Measurements from ENCODE around the gene ASPA. TPM values are rescaled to one million over a fixed set of nuclear protein-coding genes. Genes with fewer than 3 reads are reported as not detected.
A peak's percentile ranks its signal among the peaks of the same experiment; 100 is the strongest.
"Not testable (repeated sequence)": the region's sequence is repeated elsewhere in the genome, so short reads cannot be mapped to it uniquely, and the experiment has no call there.

ASPA gene
- total and polyA plus RNA-seq, 9 donors = 1.0 to 4.4 (median 3.1) TPM

DNA sequence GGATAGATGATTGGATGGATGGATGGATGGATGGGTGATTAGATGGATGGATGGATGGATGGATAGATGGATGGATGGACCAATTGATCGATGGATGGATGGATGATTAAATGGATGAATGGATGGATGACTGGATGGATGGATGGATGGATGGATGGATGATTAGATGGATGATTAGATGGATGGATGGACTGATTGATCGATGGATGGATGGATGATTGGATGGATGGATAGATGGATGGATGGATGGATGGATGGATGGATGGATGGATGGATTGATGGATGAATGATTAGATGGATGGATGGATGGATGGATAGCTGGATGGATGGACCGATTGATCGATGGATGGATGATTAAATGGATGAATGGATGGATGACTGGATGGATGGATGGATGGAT lies 43.7 kb downstream of the ASPA start:
- H3K27ac ChIP-seq (ENCODE audit: low read length); H3K9me3 ChIP-seq (replicated peaks; ENCODE audit: control insufficient read depth, low read depth, low read length); H3K4me3 ChIP-seq (ENCODE audit: low read length); H3K4me1 ChIP-seq (ENCODE audit: control insufficient read depth, insufficient read depth, low read length); H3K27me3 ChIP-seq (ENCODE audit: control insufficient read depth, insufficient read depth, low read length); DNase-seq; H3K36me3 ChIP-seq (ENCODE audit: control insufficient read depth, insufficient read depth, low read length): not testable (repeated sequence)
- WGBS (ENCODE audit: insufficient coverage) = 97% methylated on average over 4 of the region's 4 CpGs

DNA sequence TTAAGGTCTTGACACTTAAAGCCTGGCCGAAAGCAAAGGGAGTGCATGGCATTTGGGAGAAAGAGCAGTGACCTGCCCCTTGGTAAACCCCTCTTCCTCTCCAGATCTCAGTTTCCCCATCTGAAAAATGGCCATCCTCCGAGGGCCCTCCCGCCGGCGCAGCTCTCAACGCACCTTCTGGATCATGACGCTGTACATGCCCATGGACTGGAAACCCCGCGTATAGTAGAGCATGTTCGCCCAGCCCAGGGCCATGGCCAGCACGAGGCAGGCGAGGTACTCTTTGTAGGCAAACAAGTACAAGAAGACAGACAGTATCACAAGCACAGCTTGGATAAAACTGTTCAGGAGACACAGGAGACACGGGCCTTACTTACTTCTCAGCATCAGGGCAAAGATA lies 48.2 kb downstream of the ASPA start:
- no peak for DNase-seq
- H3K4me3 ChIP-seq (ENCODE audit: low read length) = no peak overlapping the region
- H3K36me3 ChIP-seq (ENCODE audit: control insufficient read depth, insufficient read depth, low read length) = no peaks in the 10 kb centered on the region
- H3K27me3 ChIP-seq (ENCODE audit: control insufficient read depth, insufficient read depth, low read length) = no peaks in the 10 kb centered on the region
- H3K9me3 ChIP-seq (replicated peaks; ENCODE audit: control insufficient read depth, low read depth, low read length) = no peaks in the 10 kb centered on the region
- no peak overlapping the region for H3K27ac ChIP-seq (ENCODE audit: low read length)
- peaks cover 7% of the 10 kb centered on the region for H3K4me1 ChIP-seq (ENCODE audit: control insufficient read depth, insufficient read depth, low read length)
- 96% methylated on average over 12 of the region's 13 CpGs for WGBS (ENCODE audit: insufficient coverage)

GRCh38 chr17:3526491-3526890 lies 50.7 kb downstream of the ASPA start:
- Histone ChIP-seq H3K27me3 (ENCODE audit: control insufficient read depth, insufficient read depth, low read length) (no peaks in the 10 kb centered on the region), H3K27ac (ENCODE audit: low read length) (no peak overlapping the region), H3K9me3 (replicated peaks; ENCODE audit: control insufficient read depth, low read depth, low read length) (no peaks in the 10 kb centered on the region), H3K4me3 (ENCODE audit: low read length) (no peak overlapping the region), H3K36me3 (ENCODE audit: control insufficient read depth, insufficient read depth, low read length) (no peaks in the 10 kb centered on the region), H3K4me1 (ENCODE audit: control insufficient read depth, insufficient read depth, low read length) (peaks cover 27% of the 10 kb centered on the region)
- WGBS (ENCODE audit: insufficient coverage) = 95% methylated on average over 10 of the region's 12 CpGs
- DNase-seq = no peak

DNA sequence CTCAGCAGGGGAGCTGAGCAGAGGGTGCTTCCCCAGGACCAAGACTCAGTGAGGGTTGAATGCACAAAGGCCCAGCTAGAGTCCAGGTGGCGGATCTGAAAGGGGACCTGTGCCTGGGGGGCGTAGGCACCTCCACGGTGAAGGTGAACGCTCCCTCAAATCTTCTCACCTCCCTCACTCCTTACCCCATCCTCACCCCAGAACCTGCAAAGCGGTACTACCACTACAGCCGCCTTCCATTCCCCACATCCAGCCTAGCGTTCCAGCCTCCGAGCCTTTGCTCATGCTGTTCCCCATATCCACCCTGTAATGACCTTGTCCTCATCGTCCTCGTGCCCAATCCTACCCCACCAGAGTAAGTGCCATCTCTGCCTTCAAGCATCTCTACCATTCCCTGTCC lies 51.2 kb downstream of the ASPA start:
- DNase-seq = no peak

GRCh38 chr17:3527468-3527867 lies 51.7 kb downstream of the ASPA start:
- Histone ChIP-seq H3K36me3 (ENCODE audit: control insufficient read depth, insufficient read depth, low read length) (no peaks in the 10 kb centered on the region), H3K27me3 (ENCODE audit: control insufficient read depth, insufficient read depth, low read length) (no peaks in the 10 kb centered on the region), H3K9me3 (replicated peaks; ENCODE audit: control insufficient read depth, low read depth, low read length) (no peaks in the 10 kb centered on the region), H3K27ac (ENCODE audit: low read length) (no peak overlapping the region), H3K4me3 (ENCODE audit: low read length) (no peak overlapping the region), H3K4me1 (ENCODE audit: control insufficient read depth, insufficient read depth, low read length) (peaks cover 27% of the 10 kb centered on the region)
- no peak for DNase-seq
- 100% methylated on average over 3 of the region's 5 CpGs for WGBS (ENCODE audit: insufficient coverage)

More for the DNA sequence above, 51.2 kb downstream of the ASPA start:
- Histone ChIP-seq H3K4me1 (ENCODE audit: control insufficient read depth, insufficient read depth, low read length) (peaks cover 27% of the 10 kb centered on the region), H3K36me3 (ENCODE audit: control insufficient read depth, insufficient read depth, low read length) (no peaks in the 10 kb centered on the region), H3K27me3 (ENCODE audit: control insufficient read depth, insufficient read depth, low read length) (no peaks in the 10 kb centered on the region), H3K9me3 (replicated peaks; ENCODE audit: control insufficient read depth, low read depth, low read length) (no peaks in the 10 kb centered on the region), H3K4me3 (ENCODE audit: low read length) (no peak overlapping the region), H3K27ac (ENCODE audit: low read length) (no peak overlapping the region)
- WGBS (ENCODE audit: insufficient coverage) = 68% methylated on average over 10 of the region's 10 CpGs

DNA sequence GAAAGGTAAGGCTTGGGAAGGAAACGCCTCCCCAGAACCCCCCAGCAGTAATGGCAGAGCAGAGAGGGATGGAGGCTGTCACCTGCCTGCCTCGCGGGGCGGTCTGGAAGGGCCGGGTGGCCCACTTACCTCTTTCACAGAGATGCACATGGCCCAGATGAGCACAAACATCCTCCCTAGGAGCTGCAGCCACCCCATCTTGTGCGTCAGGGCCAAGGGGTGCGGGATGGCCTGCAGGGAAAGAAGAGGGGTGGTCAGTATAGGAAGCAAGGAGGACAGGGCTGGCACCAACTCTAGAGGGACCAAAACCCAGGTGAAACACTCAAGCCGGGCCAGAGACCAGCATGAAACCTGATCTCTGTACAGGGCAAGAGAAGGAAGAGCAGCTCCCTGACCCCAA lies 52.1 kb downstream of the ASPA start:
- peaks cover 27% of the 10 kb centered on the region for H3K4me1 ChIP-seq (ENCODE audit: control insufficient read depth, insufficient read depth, low read length)
- no peaks in the 10 kb centered on the region for H3K36me3 ChIP-seq (ENCODE audit: control insufficient read depth, insufficient read depth, low read length)
- H3K9me3 ChIP-seq (replicated peaks; ENCODE audit: control insufficient read depth, low read depth, low read length) = no peaks in the 10 kb centered on the region
- no peak overlapping the region for H3K4me3 ChIP-seq (ENCODE audit: low read length)
- no peak for DNase-seq
- no peaks in the 10 kb centered on the region for H3K27me3 ChIP-seq (ENCODE audit: control insufficient read depth, insufficient read depth, low read length)
- H3K27ac ChIP-seq (ENCODE audit: low read length) = no peak overlapping the region
- WGBS (ENCODE audit: insufficient coverage) = 93% methylated on average over 3 of the region's 8 CpGs

DNA sequence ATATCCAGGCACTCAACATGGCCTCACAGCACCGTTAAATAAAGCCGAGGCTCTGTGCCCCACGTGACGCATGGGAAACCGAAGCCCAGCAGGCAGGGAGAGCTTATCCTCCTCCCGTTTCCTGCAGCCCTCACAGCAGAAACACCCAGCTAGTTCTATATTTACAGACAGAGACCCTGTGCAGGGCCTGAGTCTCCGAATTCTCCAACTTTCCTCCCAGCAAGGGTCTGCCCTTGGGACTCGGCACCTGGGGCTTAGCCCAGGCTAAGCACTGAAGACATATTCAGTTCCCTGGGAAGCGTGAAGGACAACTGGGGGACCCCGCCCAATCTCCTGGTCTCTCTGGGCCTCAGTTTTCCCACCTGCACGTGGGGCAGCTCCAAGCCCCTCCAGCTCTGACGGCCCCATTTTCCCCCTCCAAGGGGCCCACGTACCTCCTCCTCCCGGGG lies 52.6 kb downstream of the ASPA start:
- peak overlapping the region; percentile 31 for H3K27ac ChIP-seq (ENCODE audit: low read length)
- peak; percentile 71 for DNase-seq
- H3K36me3 ChIP-seq (ENCODE audit: control insufficient read depth, insufficient read depth, low read length) = no peaks in the 10 kb centered on the region
- no peak overlapping the region for H3K4me3 ChIP-seq (ENCODE audit: low read length)
- no peaks in the 10 kb centered on the region for H3K27me3 ChIP-seq (ENCODE audit: control insufficient read depth, insufficient read depth, low read length)
- H3K9me3 ChIP-seq (replicated peaks; ENCODE audit: control insufficient read depth, low read depth, low read length) = no peaks in the 10 kb centered on the region
- WGBS (ENCODE audit: insufficient coverage) = 42% methylated on average over 11 of the region's 14 CpGs
- peaks cover 27% of the 10 kb centered on the region for H3K4me1 ChIP-seq (ENCODE audit: control insufficient read depth, insufficient read depth, low read length)

DNA sequence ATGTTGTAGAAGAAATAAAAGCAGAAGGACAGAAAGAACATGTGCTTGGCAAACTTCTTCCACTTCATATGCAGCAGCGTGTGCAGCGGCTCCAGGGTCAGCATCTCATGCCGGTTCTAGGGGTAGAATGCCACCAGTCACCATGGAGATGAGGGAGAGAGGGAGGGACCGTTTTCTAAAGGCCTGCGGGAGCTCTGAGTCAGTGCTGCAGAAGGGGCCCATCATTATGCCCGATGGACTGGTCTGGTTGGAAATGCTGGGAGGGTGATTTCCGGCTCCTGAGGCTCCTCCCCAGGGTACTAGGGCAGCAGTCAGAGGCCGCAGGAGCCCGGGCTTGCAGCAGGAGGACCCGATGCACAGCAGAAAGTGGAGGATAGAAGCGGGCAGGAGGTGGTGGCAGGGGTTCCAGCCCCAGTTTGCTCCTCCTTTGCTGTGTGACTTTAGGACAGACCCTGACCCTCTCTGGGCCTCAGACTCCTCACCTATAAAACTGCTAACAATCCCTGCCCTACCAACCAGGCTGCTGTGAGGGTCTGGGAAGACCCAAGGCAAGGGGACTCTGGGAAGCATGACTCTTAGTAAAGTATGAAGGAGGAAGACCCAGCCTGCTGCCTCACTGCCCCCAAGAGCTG lies 53.2 kb downstream of the ASPA start:
- WGBS (ENCODE audit: insufficient coverage) = 31% methylated on average over 9 of the region's 11 CpGs
- H3K4me3 ChIP-seq (ENCODE audit: low read length) = no peak overlapping the region
- no peaks in the 10 kb centered on the region for H3K27me3 ChIP-seq (ENCODE audit: control insufficient read depth, insufficient read depth, low read length)
- H3K4me1 ChIP-seq (ENCODE audit: control insufficient read depth, insufficient read depth, low read length) = peaks cover 27% of the 10 kb centered on the region
- H3K9me3 ChIP-seq (replicated peaks; ENCODE audit: control insufficient read depth, low read depth, low read length) = no peaks in the 10 kb centered on the region
- H3K27ac ChIP-seq (ENCODE audit: low read length) = peak overlapping the region; percentile 31
- DNase-seq = no peak
- no peaks in the 10 kb centered on the region for H3K36me3 ChIP-seq (ENCODE audit: control insufficient read depth, insufficient read depth, low read length)

GRCh38 chr17:3529817-3530741 lies 54.3 kb downstream of the ASPA start:
- H3K4me1 ChIP-seq (ENCODE audit: control insufficient read depth, insufficient read depth, low read length) = peaks cover 27% of the 10 kb centered on the region
- peak overlapping the region; percentile 62 for H3K27ac ChIP-seq (ENCODE audit: low read length)
- H3K27me3 ChIP-seq (ENCODE audit: control insufficient read depth, insufficient read depth, low read length) = no peaks in the 10 kb centered on the region
- H3K4me3 ChIP-seq (ENCODE audit: low read length) = no peak overlapping the region
- no peaks in the 10 kb centered on the region for H3K9me3 ChIP-seq (replicated peaks; ENCODE audit: control insufficient read depth, low read depth, low read length)
- no peaks in the 10 kb centered on the region for H3K36me3 ChIP-seq (ENCODE audit: control insufficient read depth, insufficient read depth, low read length)
- WGBS (ENCODE audit: insufficient coverage) = 11% methylated on average over 25 of the region's 32 CpGs
- DNase-seq = peak; percentile 95

DNA sequence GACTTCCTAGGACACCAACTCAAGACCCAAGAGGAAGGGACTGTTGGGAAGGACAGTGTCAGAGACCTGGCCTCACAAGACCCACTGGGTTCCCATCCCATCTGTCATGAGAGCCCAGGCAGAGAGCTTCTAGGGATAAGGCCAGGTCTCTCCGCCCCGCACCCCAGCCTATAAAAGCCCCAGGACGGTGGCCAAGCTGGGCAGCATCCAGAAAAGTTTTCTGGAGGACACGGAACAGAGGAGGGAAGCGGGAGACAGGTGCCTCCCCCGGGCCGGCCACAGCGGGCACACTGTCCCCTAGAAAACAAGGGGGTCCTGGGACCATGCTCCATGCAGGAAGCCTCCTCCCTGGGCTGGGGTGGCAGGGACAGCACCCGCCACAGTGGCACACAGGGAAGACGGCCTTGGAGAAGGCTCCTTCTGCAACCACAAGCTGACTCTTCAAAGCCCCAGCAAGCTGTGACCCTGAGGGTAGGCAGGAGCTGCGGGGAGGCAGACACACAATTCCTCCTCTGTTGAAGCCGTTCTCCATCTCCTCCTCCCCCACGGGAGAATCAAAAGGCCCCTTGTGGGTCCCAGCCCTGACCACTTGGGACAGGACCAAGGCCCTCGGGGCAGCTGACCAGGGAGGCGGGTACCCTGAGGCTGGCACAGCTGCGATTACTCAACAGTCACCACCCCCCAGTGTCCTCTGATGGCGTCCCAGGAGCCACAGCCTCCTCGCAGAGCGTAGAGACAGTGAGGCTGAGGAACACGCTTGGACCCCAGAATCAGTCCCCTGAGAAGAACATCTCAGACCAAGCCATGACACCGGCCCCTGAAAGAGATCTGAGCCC lies 55.7 kb downstream of the ASPA start:
- no peak overlapping the region for H3K4me3 ChIP-seq (ENCODE audit: low read length)
- H3K27ac ChIP-seq (ENCODE audit: low read length) = no peak overlapping the region
- no peaks in the 10 kb centered on the region for H3K9me3 ChIP-seq (replicated peaks; ENCODE audit: control insufficient read depth, low read depth, low read length)
- H3K4me1 ChIP-seq (ENCODE audit: control insufficient read depth, insufficient read depth, low read length) = peaks cover 34% of the 10 kb centered on the region
- peaks cover 6% of the 10 kb centered on the region for H3K27me3 ChIP-seq (ENCODE audit: control insufficient read depth, insufficient read depth, low read length)
- DNase-seq = peak; percentile 41
- no peaks in the 10 kb centered on the region for H3K36me3 ChIP-seq (ENCODE audit: control insufficient read depth, insufficient read depth, low read length)
- WGBS (ENCODE audit: insufficient coverage) = 73% methylated on average over 15 of the region's 21 CpGs

Measured in muscle of leg (tissue), 11 donors.